ENCODE data around the gene SGMS1. TPM values are rescaled to one million over a fixed set of nuclear protein-coding genes. Genes with fewer than 3 reads are reported as not detected.

SGMS1 gene
- total RNA-seq, 1 donor from 2014 or later = 25.6 TPM

- no peaks in the 10 kb centered on the region for H3K27me3 ChIP-seq (ENCODE audit: insufficient read depth, low read length)
- no peak overlapping the region for H3K9ac ChIP-seq (ENCODE audit: low read length)
- Mint-ChIP-seq H3K36me3 (ENCODE audit: low read depth, unreplicated experiment) (no peaks in the 10 kb centered on the region), H3K27me3 (ENCODE audit: low read depth, unreplicated experiment) (no peaks in the 10 kb centered on the region), H3K4me3 (ENCODE audit: unreplicated experiment) (no peak overlapping the region), H3K9me3 (ENCODE audit: unreplicated experiment) (peaks cover 7% of the 10 kb centered on the region), H3K4me1 (ENCODE audit: low read depth, unreplicated experiment) (peaks cover 17% of the 10 kb centered on the region), H3K27ac (ENCODE audit: unreplicated experiment) (no peak overlapping the region)
- no peak overlapping the region for H2AFZ ChIP-seq (ENCODE audit: low read depth, low read length)
- H3K27ac ChIP-seq (ENCODE audit: low read depth, low read length) = no peak overlapping the region
- no peak overlapping the region for H3K4me2 ChIP-seq (ENCODE audit: low read length)
- no peak for TF ChIP-seq EZH2 (IDR thresholded peaks at IDR 0.05; ENCODE audit: insufficient read depth, low read length)
- no peak for TF ChIP-seq CTCF (IDR thresholded peaks at IDR 0.05; ENCODE audit: insufficient read depth, low read depth, low read length)
- H3K9me3 ChIP-seq (ENCODE audit: insufficient read depth, low read depth, low read length) = no peaks in the 10 kb centered on the region
- no peaks in the 10 kb centered on the region for H4K20me1 ChIP-seq (ENCODE audit: insufficient read depth, low read length)
- peaks cover 15% of the 10 kb centered on the region for H3K4me1 ChIP-seq (ENCODE audit: insufficient read depth, low read length)
- H3K79me2 ChIP-seq (ENCODE audit: insufficient read depth, low read length) = no peaks in the 10 kb centered on the region
- DNase-seq (ENCODE audit: low read depth) (no peak), FAIRE-seq (no peak)
- H3K4me3 ChIP-seq (ENCODE audit: insufficient read depth, low read depth, low read length) = no peak overlapping the region
- H3K36me3 ChIP-seq (ENCODE audit: insufficient read depth, low read length) = no peaks in the 10 kb centered on the region
These were observed 150.0 kb downstream of the SGMS1 start for GRCh38 chr10:50473756-50474155.

- Histone ChIP-seq H3K4me1 (ENCODE audit: insufficient read depth, low read length) (peaks cover 17% of the 10 kb centered on the region), H3K79me2 (ENCODE audit: insufficient read depth, low read length) (no peaks in the 10 kb centered on the region), H2AFZ (ENCODE audit: low read depth, low read length) (no peak overlapping the region), H3K9ac (ENCODE audit: low read length) (no peak overlapping the region), H4K20me1 (ENCODE audit: insufficient read depth, low read length) (no peaks in the 10 kb centered on the region), H3K4me2 (ENCODE audit: low read length) (no peak overlapping the region), H3K9me3 (ENCODE audit: insufficient read depth, low read depth, low read length) (no peaks in the 10 kb centered on the region), H3K36me3 (ENCODE audit: insufficient read depth, low read length) (no peaks in the 10 kb centered on the region), H3K4me3 (ENCODE audit: insufficient read depth, low read depth, low read length) (no peak overlapping the region), H3K27me3 (ENCODE audit: insufficient read depth, low read length) (no peaks in the 10 kb centered on the region), H3K27ac (ENCODE audit: low read depth, low read length) (no peak overlapping the region)
- Mint-ChIP-seq H3K4me3 (ENCODE audit: unreplicated experiment) (no peak overlapping the region), H3K36me3 (ENCODE audit: low read depth, unreplicated experiment) (no peaks in the 10 kb centered on the region), H3K4me1 (ENCODE audit: low read depth, unreplicated experiment) (peaks cover 18% of the 10 kb centered on the region), H3K27me3 (ENCODE audit: low read depth, unreplicated experiment) (no peaks in the 10 kb centered on the region), H3K27ac (ENCODE audit: unreplicated experiment) (no peak overlapping the region), H3K9me3 (ENCODE audit: unreplicated experiment) (peaks cover 7% of the 10 kb centered on the region)
- TF ChIP-seq EZH2 (IDR thresholded peaks at IDR 0.05; ENCODE audit: insufficient read depth, low read length) = no peak
- no peak for TF ChIP-seq CTCF (IDR thresholded peaks at IDR 0.05; ENCODE audit: insufficient read depth, low read depth, low read length)
- FAIRE-seq (no peak), DNase-seq (ENCODE audit: low read depth) (no peak)
These were observed 150.8 kb downstream of the SGMS1 start for GRCh38 chr10:50472914-50473313.

GRCh38 chr10:50471583-50471975 lies 152.2 kb downstream of the SGMS1 start:
- TF ChIP-seq EZH2 (IDR thresholded peaks at IDR 0.05; ENCODE audit: insufficient read depth, low read length) = no peak
- no peak for TF ChIP-seq CTCF (IDR thresholded peaks at IDR 0.05; ENCODE audit: insufficient read depth, low read depth, low read length)
- H3K4me2 ChIP-seq (ENCODE audit: low read length) = no peak overlapping the region

More at GRCh38 chr10:50471583-50471975, 152.2 kb downstream of the SGMS1 start:
- no peak for FAIRE-seq
- Histone ChIP-seq H3K9me3 (ENCODE audit: insufficient read depth, low read depth, low read length) (no peaks in the 10 kb centered on the region), H4K20me1 (ENCODE audit: insufficient read depth, low read length) (no peaks in the 10 kb centered on the region), H3K27ac (ENCODE audit: low read depth, low read length) (no peak overlapping the region), H3K27me3 (ENCODE audit: insufficient read depth, low read length) (no peaks in the 10 kb centered on the region), H3K36me3 (ENCODE audit: insufficient read depth, low read length) (no peaks in the 10 kb centered on the region), H3K4me1 (ENCODE audit: insufficient read depth, low read length) (peaks cover 17% of the 10 kb centered on the region), H3K4me3 (ENCODE audit: insufficient read depth, low read depth, low read length) (no peak overlapping the region), H3K9ac (ENCODE audit: low read length) (no peak overlapping the region), H2AFZ (ENCODE audit: low read depth, low read length) (no peak overlapping the region), H3K79me2 (ENCODE audit: insufficient read depth, low read length) (no peaks in the 10 kb centered on the region)
- no peak overlapping the region for H3K27ac Mint-ChIP-seq (ENCODE audit: unreplicated experiment)
- H3K36me3 Mint-ChIP-seq (ENCODE audit: low read depth, unreplicated experiment) = no peaks in the 10 kb centered on the region
- no peaks in the 10 kb centered on the region for H3K9me3 Mint-ChIP-seq (ENCODE audit: unreplicated experiment)
- peaks cover 20% of the 10 kb centered on the region for H3K4me1 Mint-ChIP-seq (ENCODE audit: low read depth, unreplicated experiment)
- H3K4me3 Mint-ChIP-seq (ENCODE audit: unreplicated experiment) = no peak overlapping the region
- DNase-seq (ENCODE audit: low read depth) = no peak
- no peaks in the 10 kb centered on the region for H3K27me3 Mint-ChIP-seq (ENCODE audit: low read depth, unreplicated experiment)
